Ascending aorta (tissue), 2 donors: ENCODE data around the gene EMP2. TPM values are rescaled to one million over a fixed set of nuclear protein-coding genes. Genes with fewer than 3 reads are reported as not detected.
A peak's percentile ranks its signal among the peaks of the same experiment; 100 is the strongest.

Experiments used
- DNase-seq, 2 donors: peaks; one replicate each; pipeline ENCODE4 v3.0.0-alpha.2; 2019; ENCODE audit warnings: low spot score in 2 of 2
- H3K27ac ChIP-seq, 2 donors: fragments of 200-600 bp; sonication (generic); one replicate each; pipeline ENCODE4 v1.5.1; 2016 to 2017; ENCODE audit warnings: mild to moderate bottlenecking in 1 of 2
- H3K27me3 ChIP-seq: fragments of 200-600 bp; sonication (generic); one replicate; pipeline ENCODE4 v1.5.1; 2017
- H3K36me3 ChIP-seq, 2 donors: fragments of 200-600 bp; sonication (generic); one replicate each; pipeline ENCODE4 v1.5.1; 2016
- H3K4me1 ChIP-seq, 2 donors: fragments of 200-600 bp; sonication (generic); one replicate each; pipeline ENCODE4 v1.5.1; 2016 to 2017; ENCODE audit warnings: mild to moderate bottlenecking in 1 of 2
- H3K4me3 ChIP-seq, 2 donors: fragments of 200-600 bp; sonication (generic); one replicate each; pipeline ENCODE4 v1.5.1; 2016 to 2017; ENCODE audit warnings: mild to moderate bottlenecking in 1 of 2
- H3K9me3 ChIP-seq, 2 donors: fragments of 200-600 bp; sonication (generic); one replicate each; pipeline ENCODE4 v1.5.1; 2016
- CTCF ChIP-seq, 3 experiments: fragments of 200-600 bp in 2 of 3; fragments of 450-650 bp in 1 of 3; sonication (generic) in 2 of 3; IDR thresholded peaks; one replicate each; pipeline ENCODE4 v1.5.1; 2016 to 2019; ENCODE audit warnings: antibody characterized with exemption in 3 of 3, mild to moderate bottlenecking in 1 of 3, moderate library complexity in 1 of 3
- intact Hi-C: fragments of 100-400 bp; cut with DNase I; formaldehyde crosslinking; loops from one replicate; pipeline ENCODE4 v1.15.1; 2023
- total RNA-seq: library from RNA; depleted of rRNA; stranded (reverse); fragments of >200 nt; gene quantifications from one replicate; pipeline ENCODE4 v1.1.0, GENCODE V29; 2016

EMP2 gene
- total RNA-seq, 1 donor from 2014 or later: 49.2 TPM

- intact Hi-C loops: loop anchor here (2.0 kb wide), 1 partner anchor 36 kb away; no protein-coding TSS in a partner anchor
- Histone ChIP-seq H3K27me3 (no peaks in the 10 kb centered on the region), H3K36me3 (peaks cover 24 to 44% of the 10 kb centered on the region in 2 donors), H3K27ac (no peak overlapping the region), H3K4me3 (no peak overlapping the region), H3K9me3 (no peaks in the 10 kb centered on the region), H3K4me1 (no peaks in the 10 kb centered on the region)
- no peak for DNase-seq
- no peak for TF ChIP-seq CTCF (IDR thresholded peaks at IDR 0.05)
Observed at GRCh38 chr16:10522966-10523365, 57.4 kb downstream of the EMP2 start.

GRCh38 chr16:10521681-10522274 is 58.6 kb downstream of the EMP2 start:
- peak; percentile 62 to 79 (median 72) for TF ChIP-seq CTCF (IDR thresholded peaks at IDR 0.05)
- H3K9me3 ChIP-seq: no peaks in the 10 kb centered on the region
- intact Hi-C loops: loop anchor here (2.0 kb wide), 1 partner anchor 37 kb away; no protein-coding TSS in a partner anchor
- peaks cover 20 to 34% of the 10 kb centered on the region in 2 donors for H3K36me3 ChIP-seq
- H3K27me3 ChIP-seq: no peaks in the 10 kb centered on the region
- no peak overlapping the region for H3K27ac ChIP-seq
- H3K4me3 ChIP-seq: no peak overlapping the region
- H3K4me1 ChIP-seq: no peaks in the 10 kb centered on the region
- DNase-seq: peak in 1 of 2 donors; percentile 79

DNA sequence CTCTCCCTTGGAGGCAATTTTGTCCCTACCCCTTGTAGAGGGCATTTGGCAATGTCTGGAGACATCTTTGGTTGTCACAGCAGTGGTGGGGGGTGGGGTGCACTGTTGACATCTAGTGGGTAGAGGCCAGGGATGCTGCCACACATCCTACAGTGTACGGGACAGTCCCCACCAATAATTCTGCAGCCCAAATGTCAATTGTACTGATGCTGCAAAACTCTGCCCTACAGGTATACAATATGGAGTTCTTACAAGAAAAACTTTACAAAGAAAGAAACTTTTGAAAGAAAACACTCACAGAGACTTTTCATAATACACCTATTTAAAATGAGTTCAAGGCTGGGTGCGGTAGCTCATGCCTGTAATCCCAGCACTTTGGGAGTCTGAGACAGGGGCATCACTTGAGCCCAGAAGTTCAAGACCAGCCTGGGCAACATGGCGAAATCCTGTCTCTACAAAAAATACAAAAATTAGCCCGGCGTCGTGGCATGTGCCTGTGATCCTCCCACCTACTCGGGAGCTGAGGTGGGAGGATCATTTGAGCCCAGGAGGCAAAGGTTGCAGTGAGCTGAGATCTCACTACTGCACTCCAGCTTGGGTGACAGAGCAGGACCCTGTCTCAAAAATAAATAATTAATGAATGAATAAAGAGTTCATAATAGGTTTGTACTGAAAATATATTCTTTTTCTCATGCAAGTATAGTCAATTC is 59.4 kb downstream of the EMP2 start:
- Histone ChIP-seq H3K27ac (no peak overlapping the region), H3K27me3 (no peaks in the 10 kb centered on the region), H3K4me3 (no peak overlapping the region), H3K4me1 (no peaks in the 10 kb centered on the region), H3K36me3 (peaks cover 12 to 26% of the 10 kb centered on the region in 2 donors), H3K9me3 (no peaks in the 10 kb centered on the region)
- no peak for TF ChIP-seq CTCF (IDR thresholded peaks at IDR 0.05)
- intact Hi-C loops: no loop called here
- no peak for DNase-seq

DNA sequence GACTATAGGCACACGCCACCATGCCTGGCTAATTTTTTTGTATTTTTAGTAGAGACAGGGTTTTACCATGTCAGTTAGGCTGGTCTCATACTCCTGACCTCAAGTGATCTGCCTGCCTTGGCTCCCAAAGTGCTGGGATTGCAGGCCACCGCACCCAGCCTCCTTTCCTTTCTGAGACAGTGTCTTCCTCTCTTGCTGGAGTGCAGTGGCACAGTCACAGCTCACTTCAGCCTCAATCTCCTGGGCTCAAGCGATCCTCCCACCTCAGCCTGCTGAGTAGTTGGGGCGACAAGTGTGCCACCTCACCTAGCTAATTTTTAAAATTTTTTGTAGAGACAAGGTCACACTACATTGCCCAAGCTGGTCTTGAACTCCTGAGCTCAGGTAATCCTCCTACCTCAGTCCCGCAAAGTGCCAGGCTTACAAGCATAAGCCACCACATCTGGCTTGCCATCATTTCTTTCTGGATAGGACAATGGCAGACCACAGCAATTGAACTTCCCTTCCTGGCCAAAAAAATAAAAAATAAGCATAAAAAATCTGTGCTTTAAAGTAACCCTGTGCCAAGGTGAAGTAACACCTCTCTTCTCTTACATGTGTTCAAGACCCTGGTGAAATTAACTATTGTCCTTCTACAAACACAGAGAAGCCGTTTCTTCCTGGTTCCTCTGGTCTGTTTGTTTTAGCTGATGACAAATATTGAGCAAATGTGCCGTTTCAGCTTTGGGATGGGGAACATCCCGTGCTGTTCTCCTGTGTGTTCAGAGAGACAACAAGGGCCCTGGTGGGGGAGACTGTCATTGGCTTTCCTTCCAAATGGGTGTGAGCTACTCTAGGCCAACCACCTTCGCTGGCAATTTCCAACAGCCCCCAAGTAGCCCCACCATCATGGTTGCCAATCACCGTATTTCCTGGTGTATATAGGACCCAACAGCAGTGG is 60.2 kb downstream of the EMP2 start:
- no peak overlapping the region for H3K27ac ChIP-seq
- no peak overlapping the region for H3K4me3 ChIP-seq
- no peak for DNase-seq
- no peaks in the 10 kb centered on the region for H3K9me3 ChIP-seq
- intact Hi-C loops: loop anchor here (5.0 kb wide), 1 partner anchor 307 kb away; no protein-coding TSS in a partner anchor
- H3K4me1 ChIP-seq: peaks cover 0 to 6% of the 10 kb centered on the region in 2 donors
- TF ChIP-seq CTCF (IDR thresholded peaks at IDR 0.05): no peak
- no peaks in the 10 kb centered on the region for H3K27me3 ChIP-seq
- H3K36me3 ChIP-seq: peaks cover 5 to 25% of the 10 kb centered on the region in 2 donors

DNA sequence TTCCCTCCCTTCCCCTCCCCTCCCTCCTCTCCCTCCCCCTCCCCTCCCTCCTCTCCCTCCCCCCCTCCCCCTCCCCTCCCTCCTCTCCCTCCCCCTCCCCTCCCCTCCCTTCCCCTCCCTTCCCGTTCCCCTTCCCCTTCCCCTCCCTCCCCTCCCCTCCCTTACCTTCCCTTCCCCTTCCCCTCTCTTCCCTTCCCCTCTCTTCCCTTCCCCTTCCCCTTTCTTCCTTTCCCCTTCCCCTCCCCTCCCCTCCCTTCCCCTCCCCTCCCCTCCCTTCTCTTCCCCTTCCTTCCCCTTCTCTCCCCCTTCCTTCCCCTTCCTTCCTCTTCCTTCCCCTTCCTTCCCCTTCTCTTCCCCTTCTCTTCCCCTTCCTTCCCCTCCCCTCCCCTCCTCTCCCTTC is 61.1 kb downstream of the EMP2 start:
- peaks cover 0 to 22% of the 10 kb centered on the region in 2 donors for H3K36me3 ChIP-seq
- H3K27ac ChIP-seq: no peak overlapping the region
- no peak overlapping the region for H3K4me3 ChIP-seq
- intact Hi-C loops: loop anchor here (5.0 kb wide), 1 partner anchor 308 kb away; no protein-coding TSS in a partner anchor
- H3K9me3 ChIP-seq: no peaks in the 10 kb centered on the region
- H3K4me1 ChIP-seq: peaks cover 2 to 13% of the 10 kb centered on the region in 2 donors
- TF ChIP-seq CTCF (IDR thresholded peaks at IDR 0.05): no peak
- DNase-seq: no peak
- H3K27me3 ChIP-seq: no peaks in the 10 kb centered on the region
